Stimulated activated CD4-positive, alpha-beta T cell treated with anti-CD3 and anti-CD28 coated beads, Interleukin-4, amount 100 ng/mL, for 48 hours (primary cell): ENCODE results near the gene CERS6.

ENCODE experiments used
- DNase-seq, 2 donors: peaks; one replicate each; pipeline ENCODE4 v3.0.0-alpha.2; 2020; ENCODE audit warnings: low read depth in 2 of 2

CERS6 gene

GRCh38 chr2:168801471-168801870 is 345.4 kb downstream of the CERS6 start:
- no peak for DNase-seq

GRCh38 chr2:168801961-168802858 is 346.1 kb downstream of the CERS6 start, which contains the start of gene NOSTRIN:
Gene NOSTRIN, plus strand, starts transcription at chr2:168802637. Its CDS starts 10 bp downstream, at chr2:168802647.
- no peak for DNase-seq

GRCh38 chr2:168802859-168803725 is 347.0 kb downstream of the CERS6 start:
- no peak for DNase-seq

GRCh38 chr2:168804214-168804613 is 348.1 kb downstream of the CERS6 start:
- no peak for DNase-seq

- DNase-seq = no peak
Observed at GRCh38 chr2:168805615-168806014, 349.5 kb downstream of the CERS6 start.

- DNase-seq = no peak
Observed at GRCh38 chr2:168809537-168809936, 353.5 kb downstream of the CERS6 start.

GRCh38 chr2:168810235-168810634 is 354.2 kb downstream of the CERS6 start:
- DNase-seq = no peak

GRCh38 chr2:168811696-168812095 is 355.6 kb downstream of the CERS6 start:
- no peak for DNase-seq

- no peak for DNase-seq
Observed at GRCh38 chr2:168814046-168814445, 358.0 kb downstream of the CERS6 start.

GRCh38 chr2:168814939-168815907 is 359.2 kb downstream of the CERS6 start:
- DNase-seq = no peak

- no peak for DNase-seq
Observed at GRCh38 chr2:168816369-168816768, 360.3 kb downstream of the CERS6 start.

GRCh38 chr2:168819050-168819715 is 363.1 kb downstream of the CERS6 start:
- no peak for DNase-seq

- DNase-seq = no peak
Observed at GRCh38 chr2:168819829-168820489, 363.9 kb downstream of the CERS6 start.

GRCh38 chr2:168821577-168821976 is 365.5 kb downstream of the CERS6 start:
- no peak for DNase-seq

GRCh38 chr2:168821992-168822391 is 365.9 kb downstream of the CERS6 start:
- DNase-seq = no peak
